Activated CD4-positive, alpha-beta memory T cell treated with anti-CD3 and anti-CD28 coated beads, Interleukin-2, amount 10 ng/mL, durations not matched to agents 7 days and 5 days (primary cell): ENCODE data around the gene RUNX1. TPM values are rescaled to one million over a fixed set of nuclear protein-coding genes. Genes with fewer than 3 reads are reported as not detected.
A peak's percentile ranks its signal among the peaks of the same experiment; 100 is the strongest.

Experiments
- CTCF ChIA-PET: fragments of 350-600 bp; sonication (Branson Sonifier 250); formaldehyde crosslinking; loops from one replicate; lab custom pipeline; 2021; ENCODE audit warnings: antibody characterized with exemption, inconsistent platforms; lab: Charles Lee
- POLR2A ChIA-PET: fragments of 350-600 bp; sonication (Branson Sonifier 250); formaldehyde crosslinking; loops from one replicate; lab custom pipeline; 2021; ENCODE audit warnings: antibody characterized with exemption; lab: Charles Lee
- DNase-seq: peaks from one replicate; pipeline ENCODE4 v3.0.0-alpha.2; 2020
- H3K27ac Mint-ChIP-seq: one replicate; pipeline ENCODE4 v1.8.0; 2021; ENCODE audit warnings: mild to moderate bottlenecking, mixed read lengths
- H3K27me3 Mint-ChIP-seq: one replicate; pipeline ENCODE4 v1.8.0; 2021; ENCODE audit warnings: mixed read lengths
- H3K36me3 Mint-ChIP-seq: one replicate; pipeline ENCODE4 v1.8.0; 2021; ENCODE audit warnings: low read depth, mixed read lengths
- H3K4me1 Mint-ChIP-seq: one replicate; pipeline ENCODE4 v1.8.0; 2021; ENCODE audit warnings: mixed read lengths
- H3K4me3 Mint-ChIP-seq: one replicate; pipeline ENCODE4 v1.8.0; 2021; ENCODE audit warnings: mild to moderate bottlenecking, mixed read lengths
- H3K9me3 Mint-ChIP-seq: one replicate; pipeline ENCODE4 v1.8.0; 2021; ENCODE audit warnings: mixed read lengths
- total RNA-seq, 2 experiments: library from RNA; stranded (reverse); gene quantifications; one replicate each; pipeline ENCODE4 v1.2.3, GENCODE V29; 2021

RUNX1 gene
- total RNA-seq, 2 experiments from 2014 or later, result 53.0 to 56.3 TPM

DNA sequence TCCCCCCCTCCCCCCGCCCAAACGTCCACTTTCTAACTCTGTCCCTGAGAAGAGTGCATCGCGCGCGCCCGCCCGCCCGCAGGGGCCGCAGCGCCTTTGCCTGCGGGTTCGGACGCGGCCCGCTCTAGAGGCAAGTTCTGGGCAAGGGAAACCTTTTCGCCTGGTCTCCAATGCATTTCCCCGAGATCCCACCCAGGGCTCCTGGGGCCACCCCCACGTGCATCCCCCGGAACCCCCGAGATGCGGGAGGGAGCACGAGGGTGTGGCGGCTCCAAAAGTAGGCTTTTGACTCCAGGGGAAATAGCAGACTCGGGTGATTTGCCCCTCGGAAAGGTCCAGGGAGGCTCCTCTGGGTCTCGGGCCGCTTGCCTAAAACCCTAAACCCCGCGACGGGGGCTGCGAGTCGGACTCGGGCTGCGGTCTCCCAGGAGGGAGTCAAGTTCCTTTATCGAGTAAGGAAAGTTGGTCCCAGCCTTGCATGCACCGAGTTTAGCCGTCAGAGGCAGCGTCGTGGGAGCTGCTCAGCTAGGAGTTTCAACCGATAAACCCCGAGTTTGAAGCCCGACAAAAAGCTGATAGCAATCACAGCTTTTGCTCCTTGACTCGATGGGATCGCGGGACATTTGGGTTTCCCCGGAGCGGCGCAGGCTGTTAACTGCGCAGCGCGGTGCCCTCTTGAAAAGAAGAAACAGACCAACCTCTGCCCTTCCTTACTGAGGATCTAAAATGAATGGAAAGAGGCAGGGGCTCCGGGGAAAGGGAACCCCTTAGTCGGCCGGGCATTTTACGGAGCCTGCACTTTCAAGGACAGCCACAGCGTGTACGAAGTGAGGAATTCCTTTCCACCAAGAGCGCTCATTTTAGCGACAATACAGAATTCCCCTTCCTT lies 158.1 kb downstream of the RUNX1 start:
- peak overlapping the region; percentile 46 for H3K4me3 Mint-ChIP-seq
- H3K27me3 Mint-ChIP-seq, result peaks cover 2% of the 10 kb centered on the region
- H3K9me3 Mint-ChIP-seq, result no peaks in the 10 kb centered on the region
- no peak for DNase-seq
- ChIA-PET POLR2A (interaction anchor here (0.9 to 16.0 kb wide), 9 partner anchors 12 to 509 kb away, joined by 3 to 623 read pairs (median 48); partner anchors contain the start of gene RUNX1), CTCF (interaction anchor here (1.0 to 8.7 kb wide), 11 partner anchors 13 to 331 kb away, joined by 3 to 161 read pairs (median 6); partner anchors contain the start of gene RUNX1)
- H3K4me1 Mint-ChIP-seq, result peaks cover 34% of the 10 kb centered on the region
- H3K36me3 Mint-ChIP-seq, result peaks cover 13% of the 10 kb centered on the region
- no peak overlapping the region for H3K27ac Mint-ChIP-seq

DNA sequence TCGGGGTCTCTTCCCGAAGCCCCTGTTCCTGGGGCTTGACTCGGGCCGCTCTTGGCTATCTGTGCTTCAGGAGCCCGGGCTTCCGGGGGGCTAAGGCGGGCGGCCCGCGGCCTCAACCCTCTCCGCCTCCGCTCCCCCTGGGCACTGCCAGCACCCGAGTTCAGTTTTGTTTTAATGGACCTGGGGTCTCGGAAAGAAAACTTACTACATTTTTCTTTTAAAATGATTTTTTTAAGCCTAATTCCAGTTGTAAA lies 158.7 kb downstream of the RUNX1 start:
- POLR2A ChIA-PET, result interaction anchor here (0.8 to 16.0 kb wide), 21 partner anchors 9 to 510 kb away, joined by 3 to 623 read pairs (median 7); partner anchors contain the start of gene RUNX1
- no peak overlapping the region for H3K27ac Mint-ChIP-seq
- no peaks in the 10 kb centered on the region for H3K9me3 Mint-ChIP-seq
- CTCF ChIA-PET, result interaction anchor here (1.0 to 8.7 kb wide), 27 partner anchors 9 to 511 kb away, joined by 3 to 161 read pairs (median 4); partner anchors contain the start of gene RUNX1
- H3K4me1 Mint-ChIP-seq, result peaks cover 37% of the 10 kb centered on the region
- H3K36me3 Mint-ChIP-seq, result peaks cover 11% of the 10 kb centered on the region
- H3K4me3 Mint-ChIP-seq, result peak overlapping the region; percentile 85
- H3K27me3 Mint-ChIP-seq, result peaks cover 2% of the 10 kb centered on the region
- DNase-seq, result no peak

DNA sequence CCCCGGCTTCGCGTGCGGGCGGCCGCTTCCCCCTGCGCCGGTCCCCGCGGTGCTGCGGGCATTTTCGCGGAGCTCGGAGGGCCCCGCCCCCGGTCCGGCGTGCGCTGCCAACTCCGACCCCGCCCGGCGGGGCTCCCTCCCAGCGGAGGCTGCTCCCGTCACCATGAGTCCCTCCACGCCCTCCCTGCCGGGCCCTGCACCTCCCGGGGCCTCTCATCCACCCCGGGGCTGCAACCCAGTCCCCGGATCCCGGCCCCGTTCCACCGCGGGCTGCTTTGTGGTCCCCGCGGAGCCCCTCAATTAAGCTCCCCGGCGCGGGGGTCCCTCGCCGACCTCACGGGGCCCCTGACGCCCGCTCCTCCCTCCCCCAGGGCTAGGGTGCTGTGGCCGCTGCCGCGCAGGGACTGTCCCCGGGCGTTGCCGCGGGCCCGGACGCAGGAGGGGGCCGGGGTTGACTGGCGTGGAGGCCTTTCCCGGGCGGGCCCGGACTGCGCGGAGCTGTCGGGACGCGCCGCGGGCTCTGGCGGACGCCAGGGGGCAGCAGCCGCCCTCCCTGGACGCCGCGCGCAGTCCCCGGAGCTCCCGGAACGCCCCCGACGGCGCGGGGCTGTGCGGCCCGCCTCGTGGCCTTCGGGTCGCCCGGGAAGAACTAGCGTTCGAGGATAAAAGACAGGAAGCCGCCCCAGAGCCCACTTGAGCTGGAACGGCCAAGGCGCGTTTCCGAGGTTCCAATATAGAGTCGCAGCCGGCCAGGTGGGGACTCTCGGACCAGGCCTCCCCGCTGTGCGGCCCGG lies 159.2 kb downstream of the RUNX1 start:
- POLR2A ChIA-PET, result interaction anchor here (0.6 to 16.0 kb wide), 28 partner anchors 9 to 510 kb away, joined by 3 to 623 read pairs (median 6); partner anchors contain the start of gene RUNX1
- H3K4me3 Mint-ChIP-seq, result peak overlapping the region; percentile 85
- H3K9me3 Mint-ChIP-seq, result no peaks in the 10 kb centered on the region
- DNase-seq, result peak; percentile 79
- peak overlapping the region; percentile 92 for H3K27ac Mint-ChIP-seq
- H3K27me3 Mint-ChIP-seq, result peaks cover 2% of the 10 kb centered on the region
- peaks cover 15% of the 10 kb centered on the region for H3K36me3 Mint-ChIP-seq
- CTCF ChIA-PET, result interaction anchor here (0.7 to 8.7 kb wide), 34 partner anchors 10 to 727 kb away, joined by 3 to 161 read pairs (median 4); partner anchors contain the start of gene RUNX1
- H3K4me1 Mint-ChIP-seq, result peaks cover 41% of the 10 kb centered on the region

DNA sequence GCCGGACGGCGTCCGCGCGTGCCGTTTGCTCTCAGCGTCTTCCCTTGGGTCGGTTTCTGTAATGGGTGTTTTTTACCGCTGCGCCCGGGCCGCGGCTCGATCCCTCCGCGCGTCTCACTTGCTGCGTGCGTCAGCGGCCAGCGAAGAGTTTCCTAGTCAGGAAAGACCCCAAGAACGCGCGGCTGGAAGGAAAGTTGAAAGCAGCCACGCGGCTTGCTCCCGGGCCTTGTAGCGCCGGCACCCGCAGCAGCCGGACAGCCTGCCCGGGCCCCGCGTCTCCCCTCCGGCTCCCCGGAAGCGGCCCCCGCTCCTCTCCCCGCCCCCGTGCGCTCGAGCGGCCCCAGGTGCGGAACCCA lies 159.8 kb downstream of the RUNX1 start:
- peak; percentile 58 for DNase-seq
- Mint-ChIP-seq H3K9me3 (no peaks in the 10 kb centered on the region), H3K27ac (peak overlapping the region; percentile 92), H3K36me3 (peaks cover 19% of the 10 kb centered on the region), H3K4me3 (peak overlapping the region; percentile 85), H3K4me1 (peaks cover 42% of the 10 kb centered on the region), H3K27me3 (peaks cover 2% of the 10 kb centered on the region)
- CTCF ChIA-PET, result interaction anchor here (0.7 to 8.7 kb wide), 32 partner anchors 11 to 727 kb away, joined by 3 to 161 read pairs (median 4); partner anchors contain the start of gene RUNX1
- POLR2A ChIA-PET, result interaction anchor here (0.6 to 16.0 kb wide), 25 partner anchors 8 to 511 kb away, joined by 3 to 623 read pairs (median 6); partner anchors contain the start of gene RUNX1

DNA sequence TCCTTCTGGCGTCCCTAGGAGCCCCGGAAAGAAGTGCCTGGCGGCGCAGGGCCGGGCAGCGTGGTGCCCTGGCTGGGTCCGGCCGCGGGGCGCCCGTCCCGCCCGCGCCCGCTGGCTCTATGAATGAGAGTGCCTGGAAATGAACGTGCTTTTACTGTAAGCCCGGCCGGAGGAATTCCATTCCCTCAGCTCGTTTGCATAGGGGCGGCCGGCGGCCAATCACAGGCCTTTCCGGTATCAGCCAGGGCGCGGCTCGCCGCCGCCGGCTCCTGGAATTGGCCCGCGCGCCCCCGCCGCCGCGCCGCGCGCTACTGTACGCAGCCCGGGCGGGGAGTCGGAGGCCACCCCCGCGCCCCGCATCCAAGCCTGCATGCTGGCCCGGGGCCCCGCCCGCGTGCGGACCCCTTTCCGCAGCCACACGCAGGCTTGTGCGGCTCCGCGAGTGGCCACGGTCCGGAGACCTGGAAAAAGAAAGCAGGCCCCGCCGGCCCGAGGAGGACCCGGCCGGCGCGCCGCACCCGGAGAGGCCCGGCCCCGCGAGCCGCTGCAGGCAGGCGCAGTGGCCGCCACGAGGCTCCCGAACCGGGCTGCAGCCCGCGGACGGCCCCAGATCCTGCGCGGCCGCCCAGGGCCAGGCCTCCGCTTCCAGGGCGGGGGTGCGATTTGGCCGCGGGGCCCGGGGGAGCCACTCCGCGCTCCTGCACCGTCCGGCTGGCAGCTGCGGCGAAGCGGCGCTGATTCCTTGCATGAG lies 160.4 kb downstream of the RUNX1 start:
- H3K4me1 Mint-ChIP-seq, result peaks cover 44% of the 10 kb centered on the region
- peaks cover 2% of the 10 kb centered on the region for H3K27me3 Mint-ChIP-seq
- H3K9me3 Mint-ChIP-seq, result no peaks in the 10 kb centered on the region
- POLR2A ChIA-PET, result interaction anchor here (0.7 to 16.0 kb wide), 35 partner anchors 7 to 951 kb away, joined by 3 to 623 read pairs (median 6); partner anchors contain the start of gene RUNX1
- peaks cover 22% of the 10 kb centered on the region for H3K36me3 Mint-ChIP-seq
- H3K4me3 Mint-ChIP-seq, result peak overlapping the region; percentile 90
- DNase-seq, result peak; percentile 86
- CTCF ChIA-PET, result interaction anchor here (0.8 to 8.7 kb wide), 22 partner anchors 18 to 511 kb away, joined by 3 to 161 read pairs (median 4); partner anchors contain the start of gene RUNX1
- H3K27ac Mint-ChIP-seq, result peak overlapping the region; percentile 98

DNA sequence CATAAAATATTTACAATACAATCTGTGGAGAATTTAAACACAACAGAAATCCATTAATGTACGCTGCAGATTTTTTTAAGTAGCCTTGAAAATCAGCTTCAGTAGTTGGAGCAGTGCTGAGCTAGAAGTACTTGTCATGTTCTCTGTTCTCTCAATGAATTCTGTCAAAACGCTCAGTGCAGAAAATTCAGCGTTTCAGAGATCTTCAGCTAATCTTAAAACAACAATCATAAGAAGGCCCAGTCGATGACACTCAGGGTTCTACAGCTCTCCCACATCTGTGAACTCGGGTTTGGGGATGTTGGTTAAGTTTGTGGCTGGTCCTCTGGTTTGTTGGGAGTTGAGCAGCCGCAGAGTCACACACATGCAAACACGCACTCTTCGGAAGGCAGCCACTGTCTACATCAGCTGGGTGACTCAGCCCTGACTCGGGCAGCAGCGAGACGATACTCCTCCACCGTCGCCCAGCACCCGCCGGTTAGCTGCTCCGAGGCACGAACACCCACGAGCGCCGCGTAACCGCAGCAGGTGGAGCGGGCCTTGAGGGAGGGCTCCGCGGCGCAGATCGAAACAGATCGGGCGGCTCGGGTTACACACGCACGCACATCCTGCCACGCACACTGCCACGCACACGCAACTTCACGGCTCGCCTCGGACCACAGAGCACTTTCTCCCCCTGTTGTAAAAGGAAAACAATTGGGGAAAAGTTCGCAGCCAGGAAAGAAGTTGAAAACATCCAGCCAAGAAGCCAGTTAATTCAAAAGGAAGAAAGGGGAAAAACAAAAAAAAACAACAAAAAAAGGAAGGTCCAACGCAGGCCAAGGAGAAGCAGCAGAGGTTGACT lies 161.2 kb downstream of the RUNX1 start:
- ChIA-PET CTCF (interaction anchor here (0.6 to 8.7 kb wide), 16 partner anchors 8 to 512 kb away, joined by 3 to 161 read pairs (median 4); partner anchors contain the start of gene RUNX1), POLR2A (interaction anchor here (0.7 to 16.0 kb wide), 34 partner anchors 10 to 952 kb away, joined by 3 to 623 read pairs (median 4); partner anchors contain the start of gene RUNX1)
- Mint-ChIP-seq H3K27ac (peak overlapping the region; percentile 98), H3K9me3 (no peaks in the 10 kb centered on the region), H3K4me3 (peak overlapping the region; percentile 90), H3K36me3 (peaks cover 29% of the 10 kb centered on the region), H3K4me1 (peaks cover 52% of the 10 kb centered on the region), H3K27me3 (peaks cover 2% of the 10 kb centered on the region)
- peak; percentile 90 for DNase-seq

DNA sequence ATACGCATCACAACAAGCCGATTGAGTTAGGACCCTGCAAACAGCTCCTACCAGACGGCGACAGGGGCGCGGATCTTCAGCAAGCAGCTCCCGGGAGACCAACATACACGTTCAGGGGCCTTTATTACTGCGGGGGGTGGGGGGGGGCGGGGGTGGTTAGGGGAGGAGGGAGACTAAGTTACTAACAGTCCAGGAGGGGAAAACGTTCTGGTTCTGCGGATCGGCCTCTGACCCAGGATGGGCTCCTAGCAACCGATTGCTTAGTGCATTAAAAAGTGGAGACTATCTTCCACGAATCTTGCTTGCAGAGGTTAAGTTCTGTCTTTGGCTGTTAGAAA lies 162.0 kb downstream of the RUNX1 start:
- DNase-seq, result no peak
- peaks cover 56% of the 10 kb centered on the region for H3K4me1 Mint-ChIP-seq
- H3K27me3 Mint-ChIP-seq, result no peaks in the 10 kb centered on the region
- H3K9me3 Mint-ChIP-seq, result no peaks in the 10 kb centered on the region
- peak overlapping the region; percentile 90 for H3K4me3 Mint-ChIP-seq
- ChIA-PET CTCF (interaction anchor here (0.6 to 8.7 kb wide), 8 partner anchors 12 to 513 kb away, joined by 4 to 161 read pairs (median 10); partner anchors contain the start of gene RUNX1), POLR2A (interaction anchor here (0.7 to 16.0 kb wide), 26 partner anchors 10 to 952 kb away, joined by 3 to 623 read pairs (median 6); partner anchors contain the start of gene RUNX1)
- peak overlapping the region; percentile 98 for H3K27ac Mint-ChIP-seq
- H3K36me3 Mint-ChIP-seq, result peaks cover 35% of the 10 kb centered on the region

DNA sequence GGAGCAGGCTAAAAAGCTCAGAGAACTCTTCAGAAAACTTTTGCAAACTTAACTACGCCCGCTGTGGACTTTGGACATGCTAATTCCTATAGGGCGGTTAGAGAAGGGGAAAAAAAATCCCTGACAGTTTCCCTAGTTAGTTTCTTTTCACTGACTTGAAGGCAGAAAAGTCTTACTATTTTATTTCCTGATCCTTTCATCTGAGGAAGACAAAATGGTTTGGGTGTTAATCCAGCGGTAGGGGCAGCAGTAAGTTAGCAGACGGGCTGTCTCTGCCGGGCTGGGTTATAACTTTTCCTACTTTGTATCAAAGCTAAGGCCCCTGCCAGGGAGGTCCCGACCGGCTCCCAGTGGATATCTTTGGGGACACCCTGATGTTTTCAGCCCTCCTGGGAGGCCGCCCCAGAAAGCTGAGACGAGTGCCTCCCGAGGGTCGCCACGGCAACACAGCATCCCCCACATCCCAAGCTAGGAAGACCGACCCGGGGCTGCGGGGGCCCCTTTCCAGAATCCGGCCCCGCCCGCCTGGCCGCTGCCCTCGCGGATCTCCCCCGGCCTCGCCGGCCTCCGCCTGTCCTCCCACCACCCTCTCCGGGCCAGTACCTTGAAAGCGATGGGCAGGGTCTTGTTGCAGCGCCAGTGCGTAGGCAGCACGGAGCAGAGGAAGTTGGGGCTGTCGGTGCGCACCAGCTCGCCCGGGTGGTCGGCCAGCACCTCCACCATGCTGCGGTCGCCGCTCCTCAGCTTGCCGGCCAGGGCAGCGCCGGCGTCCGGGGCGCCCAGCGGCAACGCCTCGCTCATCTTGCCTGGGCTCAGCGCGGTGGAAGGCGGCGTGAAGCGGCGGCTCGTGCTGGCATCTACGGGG lies 162.6 kb downstream of the RUNX1 start:
- no peaks in the 10 kb centered on the region for H3K9me3 Mint-ChIP-seq
- peak overlapping the region; percentile 98 for H3K27ac Mint-ChIP-seq
- H3K4me1 Mint-ChIP-seq, result peaks cover 54% of the 10 kb centered on the region
- H3K4me3 Mint-ChIP-seq, result peak overlapping the region; percentile 90
- H3K27me3 Mint-ChIP-seq, result no peaks in the 10 kb centered on the region
- DNase-seq, result peak; percentile 27
- H3K36me3 Mint-ChIP-seq, result peaks cover 40% of the 10 kb centered on the region
- ChIA-PET CTCF (interaction anchor here (0.9 to 8.7 kb wide), 5 partner anchors 41 to 514 kb away, joined by 4 to 161 read pairs (median 11); partner anchors contain the start of gene RUNX1), POLR2A (interaction anchor here (0.8 to 16.0 kb wide), 16 partner anchors 21 to 502 kb away, joined by 3 to 623 read pairs (median 10); partner anchors contain the start of gene RUNX1)

DNA sequence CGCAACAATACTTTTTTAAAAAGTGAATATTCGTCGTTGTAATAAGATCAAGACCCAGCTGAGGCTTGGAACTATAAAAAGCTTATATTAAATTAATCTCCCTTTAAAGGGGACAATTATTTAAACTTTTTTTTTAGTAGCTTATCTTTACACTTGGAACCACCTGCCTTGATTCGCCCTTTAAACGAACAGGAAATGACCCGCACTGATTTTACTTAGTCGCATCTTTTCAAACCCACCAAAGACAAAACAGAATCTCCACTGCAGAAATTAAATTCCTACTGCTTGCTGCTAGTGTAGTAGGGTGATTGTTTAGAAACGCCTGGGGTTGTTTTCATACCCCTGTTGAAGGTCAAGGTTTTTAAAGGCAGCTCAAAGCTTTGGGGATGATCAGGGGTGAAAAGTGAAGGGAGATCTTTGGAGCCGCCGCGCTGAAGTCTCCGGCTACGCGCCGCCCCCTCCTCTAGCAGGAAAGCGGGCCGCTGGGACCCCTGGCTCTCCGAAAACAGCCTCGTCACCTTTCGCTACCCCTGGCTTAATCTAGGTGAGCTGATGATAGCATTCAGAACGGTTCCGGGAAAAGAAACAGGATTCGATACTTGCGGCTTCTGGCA lies 163.4 kb downstream of the RUNX1 start:
- Mint-ChIP-seq H3K27ac (peak overlapping the region; percentile 98), H3K4me1 (peaks cover 54% of the 10 kb centered on the region), H3K4me3 (peak overlapping the region; percentile 90), H3K9me3 (no peaks in the 10 kb centered on the region), H3K27me3 (no peaks in the 10 kb centered on the region), H3K36me3 (peaks cover 45% of the 10 kb centered on the region)
- DNase-seq, result no peak
- ChIA-PET CTCF (interaction anchor here (0.7 to 8.7 kb wide), 5 partner anchors 40 to 1265 kb away, joined by 3 to 161 read pairs (median 11); partner anchors contain the start of gene RUNX1), POLR2A (interaction anchor here (0.8 to 16.0 kb wide), 13 partner anchors 11 to 502 kb away, joined by 3 to 623 read pairs (median 8); partner anchors contain the start of gene RUNX1)
